Uterus (tissue), 4 donors: ENCODE data around the gene SNAP29. TPM values are rescaled to one million over a fixed set of nuclear protein-coding genes. Genes with fewer than 3 reads are reported as not detected.
"Not testable (repeated sequence)": the region's sequence is repeated elsewhere in the genome, so short reads cannot be mapped to it uniquely, and the experiment has no call there.

ENCODE experiments used
- DNase-seq, 2 donors: peaks; one replicate each; pipeline ENCODE4 v3.0.0-alpha.2; 2019 to 2020
- H3K27ac ChIP-seq, 2 donors: fragments of 200-600 bp; sonication (generic); 1 replicate in 1 of 2; 2 replicates in 1 of 2; pipeline ENCODE4 v1.5.1; 2016 to 2018
- H3K27me3 ChIP-seq, 2 donors: fragments of 200-600 bp; sonication (generic); one replicate each; pipeline ENCODE4 v1.5.1; 2018 to 2019; ENCODE audit warnings: control low read depth in 1 of 2
- H3K36me3 ChIP-seq, 2 donors: fragments of 200-600 bp; sonication (generic); one replicate each; pipeline ENCODE4 v1.5.1; 2019; ENCODE audit warnings: control low read depth in 1 of 2
- H3K4me1 ChIP-seq, 2 donors: fragments of 200-600 bp; sonication (generic); one replicate each; pipeline ENCODE4 v1.5.1; 2018 to 2019; ENCODE audit warnings: control low read depth in 1 of 2
- H3K4me3 ChIP-seq, 2 donors: fragments of 200-600 bp; sonication (generic); 1 replicate in 1 of 2; 2 replicates in 1 of 2; pipeline ENCODE4 v1.5.1; 2018 to 2019; ENCODE audit warnings: mild to moderate bottlenecking in 1 of 2
- H3K9me3 ChIP-seq, 2 donors: fragments of 200-600 bp; sonication (generic); one replicate each; pipeline ENCODE4 v1.5.1; 2019; ENCODE audit warnings: control low read depth in 1 of 2
- POLR2A ChIP-seq, 2 donors: fragments of 450-650 bp; IDR thresholded peaks; one replicate each; pipeline ENCODE4 v1.6.1; 2016; ENCODE audit warnings: antibody characterized with exemption in 2 of 2, mild to moderate bottlenecking in 1 of 2, moderate library complexity in 1 of 2
- intact Hi-C: fragments of 100-400 bp; cut with DNase I; formaldehyde crosslinking; loops from one replicate; pipeline ENCODE4 v1.15.1; 2023; ENCODE audit warnings: low total_unique reads
- total RNA-seq, 4 donors: library from RNA; depleted of rRNA in 3 of 4; stranded (reverse); fragments of >200 nt in 3 of 4; gene quantifications; one replicate each; pipeline versions ENCODE4 v1.1.0 to v1.2.4, GENCODE V29; 2014 to 2023
- TF ChIP-seq, protein P1 (sequence below), 4 experiments: fragments of 200-600 bp in 2 of 4; fragments of 450-650 bp in 2 of 4; sonication (generic) in 2 of 4; IDR thresholded peaks; one replicate each; pipeline ENCODE4 v1.5.1; 2016 to 2019; ENCODE audit warnings: antibody characterized with exemption in 4 of 4, mild to moderate bottlenecking in 2 of 4, moderate library complexity in 1 of 4
- donor health status: DM: yes; HTN: yes; CAD: no.

SNAP29 gene
- total RNA-seq, 4 donors from 2014 or later, result 5.3 to 33.5 (median 13.1) TPM

GRCh38 chr22:20818471-20818870, 40.3 kb upstream of the SNAP29 start:
- H3K9me3 ChIP-seq, result no peaks in the 10 kb centered on the region
- H3K4me3 ChIP-seq, result no peak overlapping the region
- no peak for TF ChIP-seq POLR2A (IDR thresholded peaks at IDR 0.05)
- TF ChIP-seq, protein P1, sequence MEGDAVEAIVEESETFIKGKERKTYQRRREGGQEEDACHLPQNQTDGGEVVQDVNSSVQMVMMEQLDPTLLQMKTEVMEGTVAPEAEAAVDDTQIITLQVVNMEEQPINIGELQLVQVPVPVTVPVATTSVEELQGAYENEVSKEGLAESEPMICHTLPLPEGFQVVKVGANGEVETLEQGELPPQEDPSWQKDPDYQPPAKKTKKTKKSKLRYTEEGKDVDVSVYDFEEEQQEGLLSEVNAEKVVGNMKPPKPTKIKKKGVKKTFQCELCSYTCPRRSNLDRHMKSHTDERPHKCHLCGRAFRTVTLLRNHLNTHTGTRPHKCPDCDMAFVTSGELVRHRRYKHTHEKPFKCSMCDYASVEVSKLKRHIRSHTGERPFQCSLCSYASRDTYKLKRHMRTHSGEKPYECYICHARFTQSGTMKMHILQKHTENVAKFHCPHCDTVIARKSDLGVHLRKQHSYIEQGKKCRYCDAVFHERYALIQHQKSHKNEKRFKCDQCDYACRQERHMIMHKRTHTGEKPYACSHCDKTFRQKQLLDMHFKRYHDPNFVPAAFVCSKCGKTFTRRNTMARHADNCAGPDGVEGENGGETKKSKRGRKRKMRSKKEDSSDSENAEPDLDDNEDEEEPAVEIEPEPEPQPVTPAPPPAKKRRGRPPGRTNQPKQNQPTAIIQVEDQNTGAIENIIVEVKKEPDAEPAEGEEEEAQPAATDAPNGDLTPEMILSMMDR (IDR thresholded peaks at IDR 0.05), result no peak
- no peaks in the 10 kb centered on the region for H3K27me3 ChIP-seq
- no peaks in the 10 kb centered on the region for H3K36me3 ChIP-seq
- intact Hi-C loops, result no loop called here
- no peaks in the 10 kb centered on the region for H3K4me1 ChIP-seq
- no peak for DNase-seq
- H3K27ac ChIP-seq, result no peak overlapping the region

DNA sequence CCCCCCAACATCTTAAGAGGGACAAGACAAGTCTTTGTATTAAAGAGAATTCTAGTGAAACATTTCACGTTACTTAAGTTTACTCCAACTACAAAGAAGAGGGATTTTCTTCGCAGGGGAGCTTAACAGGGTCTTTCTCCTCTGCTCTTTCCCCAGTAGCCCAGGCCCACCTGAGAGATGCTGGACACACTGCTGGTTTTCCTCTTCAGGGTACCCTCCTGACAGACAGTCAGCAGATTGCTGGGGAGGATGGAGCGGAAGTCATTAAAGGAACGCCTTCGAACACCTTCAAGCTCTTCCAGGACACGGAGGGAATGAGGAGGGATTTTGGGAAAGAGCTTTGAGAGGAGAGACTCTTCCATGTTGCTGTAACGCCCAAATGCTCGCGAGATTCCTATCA, 39.3 kb upstream of the SNAP29 start:
- Histone ChIP-seq H3K27ac (no peak overlapping the region), H3K4me3 (no peak overlapping the region), H3K36me3 (no peaks in the 10 kb centered on the region), H3K4me1 (no peaks in the 10 kb centered on the region), H3K9me3 (no peaks in the 10 kb centered on the region), H3K27me3 (no peaks in the 10 kb centered on the region)
- DNase-seq, result no peak
- intact Hi-C loops, result no loop called here
- no peak for TF ChIP-seq POLR2A (IDR thresholded peaks at IDR 0.05)
- TF ChIP-seq, protein P1 (IDR thresholded peaks at IDR 0.05), result no peak

- H3K4me3 ChIP-seq, H3K27me3 ChIP-seq, intact Hi-C loops, DNase-seq, H3K27ac ChIP-seq, H3K9me3 ChIP-seq, H3K4me1 ChIP-seq, H3K36me3 ChIP-seq: not testable (repeated sequence)
Observed at GRCh38 chr22:20821717-20822239, 37.0 kb upstream of the SNAP29 start.

GRCh38 chr22:20822240-20822639, 36.6 kb upstream of the SNAP29 start:
- Histone ChIP-seq H3K36me3 (no peaks in the 10 kb centered on the region), H3K27ac (no peak overlapping the region), H3K9me3 (no peaks in the 10 kb centered on the region), H3K4me1 (no peaks in the 10 kb centered on the region), H3K27me3 (no peaks in the 10 kb centered on the region), H3K4me3 (no peak overlapping the region)
- DNase-seq, result no peak
- TF ChIP-seq, protein P1 (IDR thresholded peaks at IDR 0.05), result no peak
- no peak for TF ChIP-seq POLR2A (IDR thresholded peaks at IDR 0.05)
- intact Hi-C loops, result no loop called here

- intact Hi-C loops, result no loop called here
- no peaks in the 10 kb centered on the region for H3K36me3 ChIP-seq
- TF ChIP-seq, protein P1 (IDR thresholded peaks at IDR 0.05), result no peak
- no peak for TF ChIP-seq POLR2A (IDR thresholded peaks at IDR 0.05)
- no peak overlapping the region for H3K27ac ChIP-seq
- no peaks in the 10 kb centered on the region for H3K4me1 ChIP-seq
- H3K27me3 ChIP-seq, result no peaks in the 10 kb centered on the region
- H3K9me3 ChIP-seq, result no peaks in the 10 kb centered on the region
- DNase-seq, result no peak
- no peak overlapping the region for H3K4me3 ChIP-seq
Observed at GRCh38 chr22:20823264-20823663, 35.5 kb upstream of the SNAP29 start.

GRCh38 chr22:20825216-20825615, 33.6 kb upstream of the SNAP29 start:
- H3K9me3 ChIP-seq, H3K27ac ChIP-seq, H3K27me3 ChIP-seq, H3K4me3 ChIP-seq, H3K36me3 ChIP-seq, DNase-seq, H3K4me1 ChIP-seq, intact Hi-C loops: not testable (repeated sequence)
